HepG2 (cell line): Measurements from ENCODE around the gene DCAF7. TPM values are rescaled to one million over a fixed set of nuclear protein-coding genes. Genes with fewer than 3 reads are reported as not detected.

Experiments used
- ATF7-NPFF ChIP-seq: sonication (generic); formaldehyde crosslinking; IDR thresholded peaks from 2 replicates; pipeline ENCODE4 v1.8.1; 2023; ENCODE audit warnings: mild to moderate bottlenecking, low read depth, missing genetic modification reagents, moderate library complexity
- PAWR ChIP-seq: sonication (generic); formaldehyde crosslinking; IDR thresholded peaks from 2 replicates; pipeline ENCODE4 v1.4.0; 2020; ENCODE audit warnings: missing genetic modification reagents, mild to moderate bottlenecking, borderline replicate concordance
- POLR2G ChIP-seq: fragments of 200-400 bp; formaldehyde crosslinking; IDR thresholded peaks from 2 replicates; pipeline ENCODE4 v1.6.1; 2018; ENCODE audit warnings: mild to moderate bottlenecking, low read depth, low read length, moderate library complexity
- STAT5B ChIP-seq: sonication (generic); formaldehyde crosslinking; IDR thresholded peaks from 2 replicates; pipeline ENCODE4 v1.4.0; 2020; ENCODE audit warnings: missing genetic modification reagents
- ZC3H13 ChIP-seq: sonication (generic); formaldehyde crosslinking; IDR thresholded peaks from 2 replicates; pipeline ENCODE4 v1.8.1; 2023; ENCODE audit warnings: mild to moderate bottlenecking, missing genetic modification reagents, moderate library complexity
- ZMYM4 ChIP-seq: sonication (generic); formaldehyde crosslinking; IDR thresholded peaks from 2 replicates; pipeline ENCODE4 v1.8.1; 2023; ENCODE audit warnings: mild to moderate bottlenecking, missing genetic modification reagents
- ZNF12 ChIP-seq: sonication (generic); formaldehyde crosslinking; IDR thresholded peaks from 2 replicates; pipeline ENCODE4 v1.5.0; 2020; ENCODE audit warnings: missing genetic modification reagents
- ZNF451 ChIP-seq: sonication (generic); formaldehyde crosslinking; IDR thresholded peaks from 2 replicates; pipeline ENCODE4 v1.5.0; 2020; ENCODE audit warnings: mild to moderate bottlenecking, missing genetic modification reagents
- ZNF652 ChIP-seq: IDR thresholded peaks from 2 replicates; pipeline ENCODE4 v1.6.1; 2016; ENCODE audit warnings: low read depth, borderline replicate concordance
- ZNF768 ChIP-seq: sonication (generic); formaldehyde crosslinking; IDR thresholded peaks from 2 replicates; pipeline ENCODE4 v1.4.0; 2020; ENCODE audit warnings: missing genetic modification reagents
- polyA plus RNA-seq, 8 experiments: library from polyadenylated mRNA; depleted of rRNA in 3 of 8; stranded (reverse) in 7 of 8; unstranded in 1 of 8; fragments of >200 nt; fragmentation: Illumina TruSeq in 4 of 8; extraction: Trizol in 4 of 8; gene quantifications; 2 replicates each; pipeline versions ENCODE4 v1.2.1 to v1.2.3, GENCODE V29; 2011 to 2016; ENCODE audit warnings: low read depth in 4 of 8, missing spikeins in 1 of 8, mixed read lengths in 1 of 8; ENCODE audit not compliant: insufficient read depth in 1 of 8
- total RNA-seq, 5 experiments: library from RNA; depleted of rRNA; stranded (reverse); fragments of >200 nt; fragmentation: Illumina TruSeq; extraction: Trizol; gene quantifications; 2 replicates each; pipeline ENCODE4 v1.2.3, GENCODE V29; 2016; ENCODE audit warnings: low read depth in 1 of 5
- TF ChIP-seq, protein P1 (sequence below): sonication (generic); formaldehyde crosslinking; IDR thresholded peaks from 2 replicates; pipeline ENCODE4 v1.5.0; 2020; ENCODE audit warnings: mild to moderate bottlenecking, missing genetic modification reagents
- TF ChIP-seq, protein P2 (sequence below): sonication (generic); formaldehyde crosslinking; IDR thresholded peaks from 2 replicates; pipeline ENCODE4 v1.8.0; 2022; ENCODE audit warnings: missing genetic modification reagents, mild to moderate bottlenecking, borderline replicate concordance
- TF ChIP-seq, protein P3 (sequence below), 2 experiments: sonication (generic) in 1 of 2; formaldehyde crosslinking in 1 of 2; IDR thresholded peaks; 2 replicates each; pipeline versions ENCODE4 v1.4.0 to v1.6.1; 2018 to 2020; ENCODE audit warnings: missing genetic modification reagents in 2 of 2, borderline replicate concordance in 1 of 2, low read depth in 1 of 2, mild to moderate bottlenecking in 1 of 2, missing biosample characterization in 1 of 2
- TF ChIP-seq, protein P4 (sequence below): sonication (generic); formaldehyde crosslinking; IDR thresholded peaks from 2 replicates; pipeline ENCODE4 v1.8.1; 2023; ENCODE audit warnings: missing genetic modification reagents, mild to moderate bottlenecking, borderline replicate concordance
- TF ChIP-seq, protein P5 (sequence below): sonication (generic); formaldehyde crosslinking; IDR thresholded peaks from 2 replicates; pipeline ENCODE4 v1.4.0; 2020; ENCODE audit warnings: missing genetic modification reagents
- TF ChIP-seq, protein P6 (sequence below): sonication (generic); formaldehyde crosslinking; IDR thresholded peaks from 2 replicates; pipeline ENCODE4 v1.8.0; 2022; ENCODE audit warnings: missing genetic modification reagents, mild to moderate bottlenecking, moderate library complexity, borderline replicate concordance

Gene DCAF7
- total and polyA plus RNA-seq, 2 of the 13 experiments (the other 11 are each of a cell fraction or from before 2014, with no cell fraction given), result 55.2 to 73.4 TPM

DNA sequence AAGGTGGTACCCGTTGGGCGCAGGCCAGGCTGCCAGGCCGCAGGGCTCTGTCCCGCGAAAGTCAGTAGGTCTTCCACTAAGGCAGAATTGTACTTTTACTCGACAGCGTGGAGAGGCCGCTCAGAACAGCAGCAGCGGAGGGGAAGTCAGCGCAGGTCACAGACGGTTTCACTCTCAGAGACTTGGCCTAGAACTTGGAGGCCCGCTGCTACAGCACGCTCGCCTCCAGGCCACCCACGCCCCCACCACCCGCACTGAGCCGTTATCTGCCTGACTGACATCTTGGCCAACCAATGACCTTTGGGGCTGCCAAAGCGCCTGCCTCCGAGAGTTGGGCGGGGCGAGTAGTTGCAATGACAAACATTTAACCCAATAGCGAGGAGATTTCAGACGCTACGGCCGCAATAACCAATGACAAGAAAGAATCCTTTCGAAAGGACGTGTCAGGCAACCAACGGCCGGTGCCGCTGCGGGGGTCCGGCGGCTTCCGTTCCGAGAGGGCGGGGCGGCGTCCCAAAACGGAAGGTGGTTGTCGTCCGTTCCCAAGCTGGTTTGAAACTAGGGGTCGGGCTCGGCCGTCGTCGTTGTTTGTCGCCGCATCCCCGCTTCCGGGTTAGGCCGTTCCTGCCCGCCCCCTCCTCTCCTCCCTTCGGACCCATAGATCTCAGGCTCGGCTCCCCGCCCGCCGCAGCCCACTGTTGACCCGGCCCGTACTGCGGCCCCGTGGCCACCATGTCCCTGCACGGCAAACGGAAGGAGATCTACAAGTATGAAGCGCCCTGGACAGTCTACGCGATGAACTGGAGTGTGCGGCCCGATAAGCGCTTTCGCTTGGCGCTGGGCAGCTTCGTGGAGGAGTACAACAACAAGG lies at the start of gene DCAF7 (continued):
- TF ChIP-seq, protein P1, sequence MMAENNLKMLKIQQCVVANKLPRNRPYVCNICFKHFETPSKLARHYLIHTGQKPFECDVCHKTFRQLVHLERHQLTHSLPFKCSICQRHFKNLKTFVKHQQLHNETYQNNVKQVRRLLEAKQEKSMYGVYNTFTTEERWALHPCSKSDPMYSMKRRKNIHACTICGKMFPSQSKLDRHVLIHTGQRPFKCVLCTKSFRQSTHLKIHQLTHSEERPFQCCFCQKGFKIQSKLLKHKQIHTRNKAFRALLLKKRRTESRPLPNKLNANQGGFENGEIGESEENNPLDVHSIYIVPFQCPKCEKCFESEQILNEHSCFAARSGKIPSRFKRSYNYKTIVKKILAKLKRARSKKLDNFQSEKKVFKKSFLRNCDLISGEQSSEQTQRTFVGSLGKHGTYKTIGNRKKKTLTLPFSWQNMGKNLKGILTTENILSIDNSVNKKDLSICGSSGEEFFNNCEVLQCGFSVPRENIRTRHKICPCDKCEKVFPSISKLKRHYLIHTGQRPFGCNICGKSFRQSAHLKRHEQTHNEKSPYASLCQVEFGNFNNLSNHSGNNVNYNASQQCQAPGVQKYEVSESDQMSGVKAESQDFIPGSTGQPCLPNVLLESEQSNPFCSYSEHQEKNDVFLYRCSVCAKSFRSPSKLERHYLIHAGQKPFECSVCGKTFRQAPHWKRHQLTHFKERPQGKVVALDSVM (CRISPR knock-in tag), result peak; percentile 58
- TF ChIP-seq, protein P2, sequence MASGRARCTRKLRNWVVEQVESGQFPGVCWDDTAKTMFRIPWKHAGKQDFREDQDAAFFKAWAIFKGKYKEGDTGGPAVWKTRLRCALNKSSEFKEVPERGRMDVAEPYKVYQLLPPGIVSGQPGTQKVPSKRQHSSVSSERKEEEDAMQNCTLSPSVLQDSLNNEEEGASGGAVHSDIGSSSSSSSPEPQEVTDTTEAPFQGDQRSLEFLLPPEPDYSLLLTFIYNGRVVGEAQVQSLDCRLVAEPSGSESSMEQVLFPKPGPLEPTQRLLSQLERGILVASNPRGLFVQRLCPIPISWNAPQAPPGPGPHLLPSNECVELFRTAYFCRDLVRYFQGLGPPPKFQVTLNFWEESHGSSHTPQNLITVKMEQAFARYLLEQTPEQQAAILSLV (CRISPR knock-in tag), result 0 out of 2 replicates have a peak, but pooled peaks have one; percentile 45
- TF ChIP-seq, protein P3, sequence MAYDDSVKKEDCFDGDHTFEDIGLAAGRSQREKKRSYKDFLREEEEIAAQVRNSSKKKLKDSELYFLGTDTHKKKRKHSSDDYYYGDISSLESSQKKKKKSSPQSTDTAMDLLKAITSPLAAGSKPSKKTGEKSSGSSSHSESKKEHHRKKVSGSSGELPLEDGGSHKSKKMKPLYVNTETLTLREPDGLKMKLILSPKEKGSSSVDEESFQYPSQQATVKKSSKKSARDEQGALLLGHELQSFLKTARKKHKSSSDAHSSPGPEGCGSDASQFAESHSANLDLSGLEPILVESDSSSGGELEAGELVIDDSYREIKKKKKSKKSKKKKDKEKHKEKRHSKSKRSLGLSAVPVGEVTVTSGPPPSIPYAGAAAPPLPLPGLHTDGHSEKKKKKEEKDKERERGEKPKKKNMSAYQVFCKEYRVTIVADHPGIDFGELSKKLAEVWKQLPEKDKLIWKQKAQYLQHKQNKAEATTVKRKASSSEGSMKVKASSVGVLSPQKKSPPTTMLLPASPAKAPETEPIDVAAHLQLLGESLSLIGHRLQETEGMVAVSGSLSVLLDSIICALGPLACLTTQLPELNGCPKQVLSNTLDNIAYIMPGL (CRISPR knock-in tag; IDR thresholded peaks at IDR 0.05; ENCODE audit: borderline replicate concordance in 1 of 2, low read depth in 1 of 2), result peak; percentile 70 to 97
- TF ChIP-seq, protein P4, sequence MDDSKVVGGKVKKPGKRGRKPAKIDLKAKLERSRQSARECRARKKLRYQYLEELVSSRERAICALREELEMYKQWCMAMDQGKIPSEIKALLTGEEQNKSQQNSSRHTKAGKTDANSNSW (CRISPR knock-in tag), result 0 out of 2 replicates have a peak, but pooled peaks have one; percentile 0
- TF ChIP-seq ZC3H13 (CRISPR knock-in tag), result peak; percentile 85; the same call in 1 of the 2 replicates
- peak; percentile 77; the same call in 1 of the 2 replicates for TF ChIP-seq STAT5B (CRISPR knock-in tag)
- peak; percentile 78 for TF ChIP-seq ZNF768 (CRISPR knock-in tag)
- peak; percentile 46 for TF ChIP-seq ZNF12 (CRISPR knock-in tag)
- TF ChIP-seq ZNF652 (CRISPR knock-in tag), result 0 out of 2 replicates have a peak, but pooled peaks have one; percentile 6
- TF ChIP-seq POLR2G, result peak; percentile 91
- TF ChIP-seq, protein P5, sequence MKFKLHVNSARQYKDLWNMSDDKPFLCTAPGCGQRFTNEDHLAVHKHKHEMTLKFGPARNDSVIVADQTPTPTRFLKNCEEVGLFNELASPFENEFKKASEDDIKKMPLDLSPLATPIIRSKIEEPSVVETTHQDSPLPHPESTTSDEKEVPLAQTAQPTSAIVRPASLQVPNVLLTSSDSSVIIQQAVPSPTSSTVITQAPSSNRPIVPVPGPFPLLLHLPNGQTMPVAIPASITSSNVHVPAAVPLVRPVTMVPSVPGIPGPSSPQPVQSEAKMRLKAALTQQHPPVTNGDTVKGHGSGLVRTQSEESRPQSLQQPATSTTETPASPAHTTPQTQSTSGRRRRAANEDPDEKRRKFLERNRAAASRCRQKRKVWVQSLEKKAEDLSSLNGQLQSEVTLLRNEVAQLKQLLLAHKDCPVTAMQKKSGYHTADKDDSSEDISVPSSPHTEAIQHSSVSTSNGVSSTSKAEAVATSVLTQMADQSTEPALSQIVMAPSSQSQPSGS (CRISPR knock-in tag), result peak; percentile 10; the same call in 1 of the 2 replicates
- TF ChIP-seq ZMYM4 (CRISPR knock-in tag), result peak; percentile 73
- TF ChIP-seq, protein P6, sequence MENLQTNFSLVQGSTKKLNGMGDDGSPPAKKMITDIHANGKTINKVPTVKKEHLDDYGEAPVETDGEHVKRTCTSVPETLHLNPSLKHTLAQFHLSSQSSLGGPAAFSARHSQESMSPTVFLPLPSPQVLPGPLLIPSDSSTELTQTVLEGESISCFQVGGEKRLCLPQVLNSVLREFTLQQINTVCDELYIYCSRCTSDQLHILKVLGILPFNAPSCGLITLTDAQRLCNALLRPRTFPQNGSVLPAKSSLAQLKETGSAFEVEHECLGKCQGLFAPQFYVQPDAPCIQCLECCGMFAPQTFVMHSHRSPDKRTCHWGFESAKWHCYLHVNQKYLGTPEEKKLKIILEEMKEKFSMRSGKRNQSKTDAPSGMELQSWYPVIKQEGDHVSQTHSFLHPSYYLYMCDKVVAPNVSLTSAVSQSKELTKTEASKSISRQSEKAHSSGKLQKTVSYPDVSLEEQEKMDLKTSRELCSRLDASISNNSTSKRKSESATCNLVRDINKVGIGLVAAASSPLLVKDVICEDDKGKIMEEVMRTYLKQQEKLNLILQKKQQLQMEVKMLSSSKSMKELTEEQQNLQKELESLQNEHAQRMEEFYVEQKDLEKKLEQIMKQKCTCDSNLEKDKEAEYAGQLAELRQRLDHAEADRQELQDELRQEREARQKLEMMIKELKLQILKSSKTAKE (CRISPR knock-in tag), result peak; percentile 69
- TF ChIP-seq ZNF451, result peak; percentile 98
- no peak for TF ChIP-seq ATF7-NPFF (CRISPR knock-in tag)
- peak; percentile 78; the same call in 1 of the 2 replicates for TF ChIP-seq PAWR (CRISPR knock-in tag)
